NCI-H446 (cell line): ENCODE measurements around the gene TMEM254.
"Not testable (repeated sequence)": the region's sequence is repeated elsewhere in the genome, so short reads cannot be mapped to it uniquely, and the experiment has no call there.

Experiments used
- DNase-seq, 2 experiments: peaks; one replicate each; lab custom pipeline; 2025; lab: John Stamatoyannopoulos, UW

Gene TMEM254

GRCh38 chr10:80077869-80078447 is 507 bp upstream of the TMEM254 start:
- DNase-seq = no peak

DNA sequence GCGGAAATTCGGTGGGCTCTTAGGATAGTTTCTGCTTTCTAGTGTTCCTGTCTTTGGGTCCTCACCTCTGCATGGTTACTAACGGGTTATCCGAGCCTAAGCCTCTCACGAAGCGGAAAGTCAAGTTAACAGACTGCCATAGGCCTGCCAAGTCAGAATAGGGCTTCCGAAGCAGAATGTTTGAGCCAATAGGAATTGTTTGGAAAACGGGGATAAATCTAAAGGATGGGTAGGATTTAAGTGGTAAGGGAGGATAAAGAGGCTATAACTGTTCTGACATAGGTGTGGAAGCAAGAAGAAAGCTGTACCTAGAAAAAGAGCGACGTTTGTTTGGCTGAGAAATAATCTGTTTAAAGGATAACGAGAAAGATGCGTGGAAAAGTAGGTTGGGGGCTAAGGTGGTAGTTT is 851 bp downstream of the TMEM254 start:
- no peak for DNase-seq

GRCh38 chr10:80081026-80081425 is 2.6 kb downstream of the TMEM254 start:
- no peak for DNase-seq

DNA sequence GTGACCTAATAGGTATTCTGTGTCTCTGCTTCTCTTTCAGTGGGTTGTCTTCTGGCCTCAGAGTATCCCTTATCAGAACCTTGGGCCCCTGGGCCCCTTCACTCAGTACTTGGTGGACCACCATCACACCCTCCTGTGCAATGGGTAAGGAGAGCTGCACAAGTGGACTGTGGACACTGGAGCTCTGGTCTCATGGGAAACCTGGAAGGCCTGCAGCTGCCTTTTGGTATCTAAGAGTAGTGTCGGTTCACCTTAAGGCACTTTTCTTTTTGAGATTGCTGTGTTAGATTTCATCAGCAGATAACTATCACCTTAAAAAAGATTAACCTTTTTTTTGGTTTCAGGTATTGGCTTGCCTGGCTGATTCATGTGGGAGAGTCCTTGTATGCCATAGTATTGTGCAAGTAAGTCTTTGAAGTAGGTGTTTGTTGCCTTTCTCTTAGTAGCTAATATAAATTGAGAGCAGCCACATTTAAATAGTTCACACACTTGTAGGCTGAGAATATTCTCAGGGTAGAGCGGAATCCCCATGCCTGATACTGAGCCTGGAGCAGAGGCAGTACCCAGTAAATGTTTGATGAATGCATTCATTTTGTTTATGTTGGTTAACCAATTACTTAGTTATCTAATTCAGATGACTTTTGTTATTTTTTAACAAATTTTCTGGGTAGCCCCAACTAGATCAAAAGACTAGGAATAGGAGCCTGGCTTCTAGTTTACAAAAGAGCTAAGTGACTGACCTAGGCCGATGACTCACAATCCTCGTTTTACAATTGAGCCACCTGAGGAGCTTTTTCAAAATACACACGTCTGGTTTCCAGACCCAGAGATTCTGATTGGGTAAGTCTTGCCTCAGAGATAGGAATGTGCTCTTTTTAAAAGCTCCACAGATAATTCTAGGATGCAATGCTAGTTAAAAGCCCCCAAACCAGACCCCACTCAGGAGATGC is 3.6 kb downstream of the TMEM254 start:
- no peak for DNase-seq

DNA sequence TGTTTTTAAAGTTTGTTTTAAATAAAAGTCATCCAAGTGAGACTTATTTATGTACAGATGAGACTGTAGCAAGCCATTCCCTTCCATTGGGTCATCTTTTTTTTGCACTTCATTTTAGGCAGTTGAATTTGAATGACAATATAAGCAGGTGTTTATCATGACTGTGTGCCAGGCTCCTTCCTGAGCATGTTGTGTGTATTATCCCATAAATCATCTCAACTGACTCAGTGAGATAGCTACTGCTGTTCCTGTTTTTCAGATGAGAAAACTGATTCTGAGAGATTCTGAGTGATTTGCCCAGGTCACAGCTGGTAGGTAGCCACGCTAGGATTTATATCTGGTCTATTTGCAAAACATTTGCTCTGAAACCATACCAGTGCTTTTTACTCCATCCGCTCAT is 11.7 kb downstream of the TMEM254 start:
- no peak for DNase-seq

DNA sequence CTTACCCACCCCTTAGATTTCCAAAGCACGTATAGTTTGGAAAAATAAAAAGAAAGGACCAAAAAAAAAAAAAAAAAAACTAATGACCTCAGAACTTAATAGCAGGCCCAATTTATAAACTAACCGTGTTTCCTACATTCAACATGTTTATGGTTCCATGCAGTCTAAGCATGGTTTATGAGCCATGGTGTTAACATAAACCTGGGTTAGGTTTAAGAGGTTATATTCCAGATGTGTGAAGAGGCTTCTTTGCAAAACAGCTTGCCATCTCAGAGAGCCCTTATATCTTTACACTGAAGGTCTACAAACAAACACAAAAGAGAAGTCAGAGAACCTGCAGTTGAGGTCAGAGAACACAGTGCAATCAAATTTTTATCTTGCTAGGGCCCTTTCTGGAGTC is 15.8 kb downstream of the TMEM254 start:
- no peak for DNase-seq

- DNase-seq = not testable (repeated sequence)
Measured at GRCh38 chr10:80098272-80098671, 19.8 kb downstream of the TMEM254 start.

- DNase-seq = not testable (repeated sequence)
Measured at GRCh38 chr10:80099295-80099694, 20.8 kb downstream of the TMEM254 start.

GRCh38 chr10:80100116-80100515 is 21.7 kb downstream of the TMEM254 start:
- DNase-seq = no peak

DNA sequence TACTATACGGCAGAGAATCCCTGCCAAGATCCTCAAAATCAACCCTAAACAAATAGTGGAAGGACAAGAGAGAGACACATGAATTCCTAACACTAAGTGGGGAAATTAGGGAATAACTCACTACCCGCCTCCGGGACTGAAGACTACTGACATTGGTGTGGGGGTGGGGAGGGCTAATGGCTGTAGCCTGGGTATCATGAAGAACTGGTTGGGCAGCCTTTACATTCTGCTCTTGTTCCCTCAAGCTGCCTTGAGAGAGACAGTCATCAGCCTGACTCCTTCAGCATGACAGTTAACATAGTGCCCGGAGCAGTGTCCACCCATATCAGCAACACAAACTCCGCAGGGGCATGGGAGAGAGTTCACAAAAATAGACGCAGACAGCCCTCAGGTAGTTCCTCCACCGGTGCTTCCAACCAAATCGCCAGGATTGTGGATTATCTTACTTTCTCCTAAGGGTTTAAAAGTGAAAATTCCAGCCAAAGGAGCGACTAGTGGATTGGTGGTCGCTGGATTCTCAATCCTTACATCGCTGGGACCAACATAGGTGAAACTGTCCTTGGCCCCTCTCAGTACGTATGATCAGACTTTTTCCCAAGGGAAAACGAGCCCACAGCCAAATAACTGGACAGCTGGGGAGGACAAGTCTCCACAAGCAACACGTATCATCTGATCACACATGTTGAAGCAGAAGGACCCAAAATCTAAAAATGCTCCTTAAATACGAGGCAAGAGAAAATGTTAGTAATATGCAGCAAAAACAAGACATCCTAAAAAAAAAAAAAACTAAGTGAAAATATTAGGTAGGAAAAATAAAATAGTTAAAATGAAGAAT is 22.6 kb downstream of the TMEM254 start:
- no peak for DNase-seq

DNA sequence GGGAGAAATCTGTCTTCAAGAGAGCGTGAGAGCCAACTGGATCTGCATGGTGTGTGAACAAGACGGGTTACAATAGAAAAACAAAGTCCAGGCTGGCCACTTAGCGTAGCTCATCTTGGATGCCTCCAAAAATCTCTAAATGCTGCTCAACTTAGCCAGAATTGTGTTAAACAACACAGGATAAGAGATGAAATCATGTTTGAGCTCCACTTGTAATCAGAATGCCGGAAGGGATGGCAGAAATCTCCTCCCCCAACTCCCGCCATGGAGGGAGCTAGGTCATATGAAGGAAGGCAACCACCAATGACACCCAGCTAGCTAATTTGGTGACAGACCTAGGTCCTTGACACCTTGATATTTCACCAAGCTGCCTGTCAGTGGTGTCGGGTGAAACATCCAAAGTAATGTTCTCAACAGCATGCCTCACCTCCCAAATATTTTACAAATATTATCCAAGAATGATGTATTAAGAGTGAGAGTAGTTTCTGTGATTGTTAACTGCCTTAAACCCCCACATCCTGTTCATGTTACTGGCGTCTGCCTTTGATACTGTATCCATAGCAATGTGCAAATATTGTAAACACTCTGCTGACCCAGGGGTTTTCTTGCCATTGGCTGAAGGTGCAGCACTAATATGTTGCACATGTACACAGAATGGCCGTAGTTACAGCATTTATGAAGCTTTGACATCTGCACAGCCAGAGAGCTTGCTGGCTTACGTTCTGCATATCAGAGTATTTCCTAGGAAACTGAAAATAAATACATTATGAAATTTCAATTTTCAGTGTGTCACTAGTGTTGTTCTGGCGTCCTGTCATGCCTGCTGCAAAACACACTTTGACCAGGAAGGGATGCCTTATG is 25.8 kb downstream of the TMEM254 start:
- peak in 1 of 2 experiments; percentile 39 for DNase-seq

DNA sequence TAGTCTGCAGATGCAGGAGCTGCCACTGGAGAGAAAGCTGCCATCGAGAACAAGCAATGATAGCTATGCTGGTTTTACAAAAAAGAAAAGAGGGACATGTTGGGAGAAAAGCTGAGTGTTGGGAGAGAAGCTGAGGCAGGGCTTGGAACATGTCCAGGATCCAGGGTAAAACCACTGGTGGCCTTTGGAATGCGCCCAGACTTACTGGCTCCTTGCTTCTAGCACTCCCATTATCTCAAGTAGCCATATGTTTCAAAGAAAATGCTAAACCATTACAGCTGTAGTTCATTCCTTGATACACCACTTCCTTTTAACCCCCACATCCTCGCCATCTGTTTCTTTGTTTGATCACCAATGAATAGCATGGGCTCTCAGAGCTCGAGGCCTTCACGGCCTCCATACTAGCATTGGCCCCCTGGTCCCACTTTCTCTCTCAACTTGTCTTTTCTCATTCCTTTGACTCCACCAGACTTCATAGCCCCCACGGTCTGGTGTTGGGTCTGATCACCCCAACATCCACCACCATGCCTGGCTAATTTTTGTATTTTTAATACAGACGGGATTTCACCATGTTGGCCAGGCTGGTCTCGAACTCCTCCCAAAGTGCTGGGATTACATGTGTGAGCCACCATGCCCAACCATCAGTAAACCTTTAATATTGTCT is 30.2 kb downstream of the TMEM254 start:
- DNase-seq = peak; percentile 51 to 81

DNA sequence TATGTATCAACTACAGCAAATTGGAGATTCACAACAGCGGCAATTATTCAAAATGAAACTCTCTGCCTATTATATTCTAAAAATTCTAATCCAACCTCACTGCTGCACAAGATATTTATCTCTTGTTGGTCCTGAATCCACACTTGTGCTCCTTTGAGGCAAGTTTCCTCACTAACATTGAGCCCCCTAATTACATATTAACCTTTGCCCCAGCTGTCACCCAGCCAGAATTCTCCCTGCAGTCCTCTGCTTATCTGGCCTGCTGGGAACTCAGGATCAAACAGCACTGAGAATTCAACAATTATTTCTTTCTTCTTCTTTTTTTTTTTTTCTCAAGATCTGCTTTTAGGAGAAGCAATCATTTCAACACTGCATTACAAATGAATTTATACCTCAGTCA is 32.5 kb downstream of the TMEM254 start:
- DNase-seq = no peak

- DNase-seq = no peak
Measured at GRCh38 chr10:80118669-80119068, 40.2 kb downstream of the TMEM254 start.

- no peak for DNase-seq
Measured at GRCh38 chr10:80122110-80122710, 43.7 kb downstream of the TMEM254 start.

DNA sequence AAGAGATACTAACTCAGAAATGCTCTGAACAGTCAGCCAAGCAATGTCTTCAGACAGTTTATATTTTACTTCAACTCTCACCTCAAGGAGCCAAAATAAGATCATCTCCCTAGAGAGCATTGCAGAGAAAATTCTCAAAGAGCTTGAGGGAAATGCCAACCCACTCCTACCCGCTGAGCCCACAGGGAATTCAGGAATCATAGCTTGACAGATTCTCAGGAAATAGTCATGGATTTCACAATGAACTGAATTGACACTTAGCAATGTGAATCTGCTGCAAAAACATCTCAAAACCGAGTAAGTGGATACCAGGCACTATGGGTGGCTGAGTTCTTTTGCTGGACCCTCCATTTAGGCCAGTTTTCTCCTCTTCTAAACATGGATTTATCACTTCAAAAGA is 44.3 kb downstream of the TMEM254 start:
- DNase-seq = no peak

DNA sequence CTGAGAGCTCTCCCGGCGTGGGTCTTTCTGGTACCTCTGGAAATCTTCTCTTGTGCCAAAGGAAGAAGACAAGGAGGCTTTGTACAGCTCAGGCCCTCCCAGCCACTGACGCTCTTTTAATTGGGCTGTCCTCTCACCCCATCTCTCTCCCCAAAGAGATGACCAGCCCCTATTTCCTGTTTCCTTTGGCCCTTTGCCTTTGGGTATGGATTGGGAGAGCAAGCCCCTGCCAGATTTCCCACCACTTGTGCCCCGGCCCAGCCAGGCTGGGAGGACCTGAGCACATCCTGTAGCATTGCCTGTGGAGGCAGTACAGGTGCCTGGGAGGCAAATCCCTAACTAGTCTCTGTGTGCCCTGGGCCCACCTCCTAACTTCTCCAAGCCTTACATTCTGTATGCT is 48.4 kb downstream of the TMEM254 start:
- no peak for DNase-seq

- no peak for DNase-seq
Measured at GRCh38 chr10:80131499-80131901, 53.0 kb downstream of the TMEM254 start.

GRCh38 chr10:80132299-80133139 is 54.1 kb downstream of the TMEM254 start, which contains the start of gene PLAC9:
TSS of gene PLAC9 (plus strand) at chr10:80132730. CDS start at chr10:80132763, 33 bp downstream.
- DNase-seq = no peak

DNA sequence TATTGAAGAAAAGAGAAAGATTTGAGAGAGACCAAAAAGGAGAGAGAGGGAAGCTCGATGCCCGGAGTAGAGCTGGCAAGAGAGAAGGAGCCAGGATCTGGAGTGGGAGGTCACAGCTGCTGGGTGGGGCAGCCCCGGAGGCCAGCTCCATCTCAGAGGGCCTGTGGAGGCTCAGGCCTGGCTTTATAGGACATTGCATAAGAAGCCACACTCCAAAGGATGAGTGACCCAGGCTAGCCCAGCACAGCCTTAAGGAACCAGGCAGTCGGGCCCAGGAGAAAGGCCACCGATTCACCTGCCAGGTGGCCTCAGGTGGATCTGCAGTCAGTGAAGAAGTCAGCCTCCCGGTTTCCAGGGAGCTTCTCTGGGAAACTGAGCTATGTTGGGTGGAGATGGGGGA is 54.7 kb downstream of the TMEM254 start:
- no peak for DNase-seq
